CD4-positive, alpha-beta T cell treated with Interferon alpha-2 for 1 hour (primary cell): ENCODE results near the gene OPRL1.

Experiments
- DNase-seq, 2 donors: peaks; one replicate each; pipeline ENCODE4 v3.0.0-alpha.2; 2020 to 2022

OPRL1 gene

GRCh38 chr20:64056889-64057627 is 22.8 kb upstream of the OPRL1 start:
- no peak for DNase-seq

GRCh38 chr20:64057628-64058498 is 22.0 kb upstream of the OPRL1 start:
- peak; percentile 77 to 81 for DNase-seq

GRCh38 chr20:64058536-64058935 is 21.3 kb upstream of the OPRL1 start:
- DNase-seq = no peak

GRCh38 chr20:64062276-64062595 is 17.6 kb upstream of the OPRL1 start:
- DNase-seq = no peak

GRCh38 chr20:64062596-64063388 is 17.1 kb upstream of the OPRL1 start, which contains the start of gene TCEA2:
Gene TCEA2 (plus strand): TSS chr20:64063198. CDS start chr20:64063313, 115 bp downstream.
- DNase-seq = peak; percentile 92 to 94

GRCh38 chr20:64063389-64064144 is 16.3 kb upstream of the OPRL1 start:
- no peak for DNase-seq

GRCh38 chr20:64064145-64064698 is 15.7 kb upstream of the OPRL1 start:
- no peak for DNase-seq

- no peak for DNase-seq
Measured at GRCh38 chr20:64065062-64065973, 14.6 kb upstream of the OPRL1 start.

- DNase-seq = peak; percentile 70 to 75
Measured at GRCh38 chr20:64065974-64066343, 13.9 kb upstream of the OPRL1 start.

GRCh38 chr20:64067005-64067632 is 12.8 kb upstream of the OPRL1 start:
- DNase-seq = no peak

- no peak for DNase-seq
Measured at GRCh38 chr20:64067733-64068307, 12.1 kb upstream of the OPRL1 start.

GRCh38 chr20:64068386-64069208 is 11.3 kb upstream of the OPRL1 start:
- no peak for DNase-seq

- DNase-seq = no peak
Measured at GRCh38 chr20:64069209-64069613, 10.7 kb upstream of the OPRL1 start.

GRCh38 chr20:64069614-64070243 is 10.2 kb upstream of the OPRL1 start:
- DNase-seq = no peak

GRCh38 chr20:64070244-64070993 is 9.5 kb upstream of the OPRL1 start:
- DNase-seq = no peak

- no peak for DNase-seq
Measured at GRCh38 chr20:64071341-64072332, 8.2 kb upstream of the OPRL1 start.
